ENCODE results near the gene PITPNC1. TPM values are rescaled to one million over a fixed set of nuclear protein-coding genes. Genes with fewer than 3 reads are reported as not detected.

Gene PITPNC1
- total and polyA plus RNA-seq, 2 of the 13 experiments (the other 11 are each of a cell fraction or from before 2014, with no cell fraction given), result 4.1 to 5.7 TPM

- TF ChIP-seq SNAPC4 (CRISPR knock-in tag; IDR thresholded peaks at IDR 0.05) (no peak), TCF12 (IDR thresholded peaks at IDR 0.05) (no peak), TCF12 (CRISPR knock-in tag; IDR thresholded peaks at IDR 0.05) (no peak), HOXA3 (CRISPR knock-in tag; IDR thresholded peaks at IDR 0.05) (no peak), ZNF260 (CRISPR knock-in tag; IDR thresholded peaks at IDR 0.05; ENCODE audit: borderline replicate concordance, low read depth) (no peak), ZNF558 (CRISPR knock-in tag; IDR thresholded peaks at IDR 0.05; ENCODE audit: borderline replicate concordance) (no peak), CCDC6 (CRISPR knock-in tag; IDR thresholded peaks at IDR 0.05) (no peak), NCOA5 (CRISPR knock-in tag; IDR thresholded peaks at IDR 0.05) (no peak), ARNTL (CRISPR knock-in tag; IDR thresholded peaks at IDR 0.05) (0 out of 2 replicates have a peak, but pooled peaks have one; percentile 10), ELK4 (CRISPR knock-in tag; IDR thresholded peaks at IDR 0.05; ENCODE audit: borderline replicate concordance) (no peak), SIX1 (CRISPR knock-in tag; IDR thresholded peaks at IDR 0.05; ENCODE audit: borderline replicate concordance) (no peak), U2AF1 (optimal IDR thresholded peaks at IDR 0.05; ENCODE audit: low read depth, low read length) (no peak), KDM2A (CRISPR knock-in tag; IDR thresholded peaks at IDR 0.05; ENCODE audit: borderline replicate concordance, low read depth) (no peak), KMT2B (CRISPR knock-in tag; IDR thresholded peaks at IDR 0.05) (no peak), REL (CRISPR knock-in tag; conservative IDR thresholded peaks at IDR 0.05) (peak; percentile 75; the same call in 1 of the 2 replicates), JUND (CRISPR knock-in tag; IDR thresholded peaks at IDR 0.05) (0 out of 2 replicates have a peak, but pooled peaks have one; percentile 9), NR2F1 (CRISPR knock-in tag; IDR thresholded peaks at IDR 0.05) (no peak), SP1 (IDR thresholded peaks at IDR 0.05) (no peak), SP1 (CRISPR knock-in tag; IDR thresholded peaks at IDR 0.05) (0 out of 2 replicates have a peak, but pooled peaks have one; percentile 28), TOPORS (CRISPR knock-in tag; IDR thresholded peaks at IDR 0.05) (no peak), NFKBIZ (CRISPR knock-in tag; IDR thresholded peaks at IDR 0.05) (no peak), ELF3 (CRISPR knock-in tag; IDR thresholded peaks at IDR 0.05) (no peak), RCOR2 (CRISPR knock-in tag; IDR thresholded peaks at IDR 0.05) (0 out of 2 replicates have a peak, but pooled peaks have one; percentile 1), ZNF782 (CRISPR knock-in tag; IDR thresholded peaks at IDR 0.05; ENCODE audit: borderline replicate concordance) (no peak)
- TF ChIP-seq, protein P1, sequence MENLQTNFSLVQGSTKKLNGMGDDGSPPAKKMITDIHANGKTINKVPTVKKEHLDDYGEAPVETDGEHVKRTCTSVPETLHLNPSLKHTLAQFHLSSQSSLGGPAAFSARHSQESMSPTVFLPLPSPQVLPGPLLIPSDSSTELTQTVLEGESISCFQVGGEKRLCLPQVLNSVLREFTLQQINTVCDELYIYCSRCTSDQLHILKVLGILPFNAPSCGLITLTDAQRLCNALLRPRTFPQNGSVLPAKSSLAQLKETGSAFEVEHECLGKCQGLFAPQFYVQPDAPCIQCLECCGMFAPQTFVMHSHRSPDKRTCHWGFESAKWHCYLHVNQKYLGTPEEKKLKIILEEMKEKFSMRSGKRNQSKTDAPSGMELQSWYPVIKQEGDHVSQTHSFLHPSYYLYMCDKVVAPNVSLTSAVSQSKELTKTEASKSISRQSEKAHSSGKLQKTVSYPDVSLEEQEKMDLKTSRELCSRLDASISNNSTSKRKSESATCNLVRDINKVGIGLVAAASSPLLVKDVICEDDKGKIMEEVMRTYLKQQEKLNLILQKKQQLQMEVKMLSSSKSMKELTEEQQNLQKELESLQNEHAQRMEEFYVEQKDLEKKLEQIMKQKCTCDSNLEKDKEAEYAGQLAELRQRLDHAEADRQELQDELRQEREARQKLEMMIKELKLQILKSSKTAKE (CRISPR knock-in tag; IDR thresholded peaks at IDR 0.05; ENCODE audit: borderline replicate concordance), result peak; percentile 11; the same call in 1 of the 2 replicates
Measured at GRCh38 chr17:67365738-67366192, 11.3 kb upstream of the PITPNC1 start (continued).
